HepG2 (cell line): ENCODE data around the gene RERE. TPM values are rescaled to one million over a fixed set of nuclear protein-coding genes. Genes with fewer than 3 reads are reported as not detected.

Experiments used
- ATAC-seq: fragments of 200-7000 bp; cut with Tn5 transposase; 3 replicates; pipeline ENCODE4 v1.9.1; 2020; ENCODE audit warnings: mild to moderate bottlenecking, moderate library complexity
- BruUV-seq: library from RNA; stranded (reverse); fragments of 400-500 nt; replicated peaks from 2 replicates; lab custom pipeline; 2021; lab: Mats Ljungman, UMichigan
- CTCF ChIA-PET: fragments of 300-600 bp; formaldehyde crosslinking; extraction: SDS; loops from one replicate; lab custom pipeline; 2021; ENCODE audit warnings: low total read pairs, inconsistent platforms, low intra/inter-chr PET ratio; lab: Yijun Ruan, JAX
- POLR2A ChIA-PET: fragments of 350-600 bp; sonication (Branson Sonifier 250); formaldehyde crosslinking; loops from one replicate; lab custom pipeline; 2020; ENCODE audit warnings: antibody characterized with exemption, inconsistent platforms; lab: Yijun Ruan, JAX
- DNase-seq: peaks from one replicate; pipeline ENCODE4 v3.0.0-alpha.2; 2015; ENCODE audit warnings: low spot score
- FAIRE-seq: peaks from 3 replicates; lab custom pipeline; 2011; peaks lifted over from hg19 to GRCh38; lab: Jason Lieb, UNC
- H2AFZ ChIP-seq: one replicate; pipeline ENCODE4 v1.6.1; 2011; ENCODE audit warnings: low read length, inconsistent platforms
- H3K27ac ChIP-seq: fragments of 300-600 bp; 3 replicates; pipeline ENCODE4 v1.8.0; 2011; ENCODE audit warnings: mixed run types, mild to moderate bottlenecking, mixed read lengths, low read length, inconsistent platforms; ENCODE audit not compliant: insufficient read depth; ENCODE audit errors: extremely low read length
- H3K27me3 ChIP-seq, 2 experiments: fragments of 200-600 bp in 1 of 2; 2 replicates in 1 of 2; 3 replicates in 1 of 2; pipeline versions ENCODE4 v1.6.0 to v1.8.0; 2011; ENCODE audit warnings: low read length in 2 of 2, mild to moderate bottlenecking in 2 of 2, moderate library complexity in 2 of 2, inconsistent platforms in 1 of 2; ENCODE audit not compliant: insufficient read depth in 2 of 2, control insufficient read depth in 1 of 2
- H3K36me3 ChIP-seq, 2 experiments: fragments of 200-600 bp in 1 of 2; replicated peaks in 1 of 2; 2 replicates in 1 of 2; 3 replicates in 1 of 2; pipeline versions ENCODE4 v1.5.1 to v1.8.0; 2011; ENCODE audit warnings: low read length in 2 of 2, inconsistent platforms in 1 of 2; ENCODE audit not compliant: insufficient read depth in 2 of 2, control insufficient read depth in 1 of 2
- H3K4me1 ChIP-seq: 2 replicates; pipeline ENCODE4 v1.5.1; 2012; ENCODE audit warnings: low read length, inconsistent platforms; ENCODE audit not compliant: insufficient read depth
- H3K4me2 ChIP-seq: 2 replicates; pipeline ENCODE4 v1.6.0; 2011; ENCODE audit warnings: low read depth, low read length, inconsistent platforms
- H3K4me3 ChIP-seq, 3 experiments: fragments of 200-600 bp in 1 of 3; sonication (generic), shearing (Covaris generic) in 1 of 3; replicated peaks in 1 of 3; 2 replicates each; pipeline ENCODE4 v1.5.1; 2011 to 2016; ENCODE audit warnings: low read length in 3 of 3, inconsistent platforms in 2 of 3, low read depth in 2 of 3, mild to moderate bottlenecking in 2 of 3, control low read depth in 1 of 3, mixed read lengths in 1 of 3; ENCODE audit not compliant: insufficient read depth in 1 of 3
- H3K79me2 ChIP-seq: one replicate; pipeline ENCODE4 v1.6.1; 2011; ENCODE audit warnings: low read length, inconsistent platforms; ENCODE audit not compliant: insufficient read depth
- H3K9ac ChIP-seq: 2 replicates; pipeline ENCODE4 v1.6.0; 2011; ENCODE audit warnings: mild to moderate bottlenecking, low read depth, low read length, inconsistent platforms; ENCODE audit not compliant: insufficient read depth
- H3K9me3 ChIP-seq: 2 replicates; pipeline ENCODE4 v1.5.1; 2012; ENCODE audit warnings: mild to moderate bottlenecking, low read length
- H4K20me1 ChIP-seq: 2 replicates; pipeline ENCODE4 v1.6.0; 2011; ENCODE audit warnings: inconsistent platforms, mild to moderate bottlenecking, low read length, moderate library complexity; ENCODE audit not compliant: insufficient read depth
- ELF3 ChIP-seq: IDR thresholded peaks from 2 replicates; pipeline ENCODE4 v1.6.1; 2016; ENCODE audit warnings: missing genetic modification reagents, missing compliant biosample characterization
- FLYWCH1 ChIP-seq: sonication (generic); formaldehyde crosslinking; IDR thresholded peaks from 2 replicates; pipeline ENCODE4 v1.8.1; 2023; ENCODE audit warnings: mild to moderate bottlenecking, missing genetic modification reagents
- FOXK2 ChIP-seq: fragments of 450-650 bp; IDR thresholded peaks from 2 replicates; pipeline ENCODE4 v1.6.1; 2016
- NFE2 ChIP-seq: sonication (generic); formaldehyde crosslinking; IDR thresholded peaks from 2 replicates; pipeline ENCODE4 v1.4.0; 2020; ENCODE audit warnings: missing genetic modification reagents
- SP2 ChIP-seq: sonication (generic); formaldehyde crosslinking; IDR thresholded peaks from 2 replicates; pipeline ENCODE4 v1.5.1; 2020; ENCODE audit warnings: mild to moderate bottlenecking, missing genetic modification reagents
- SRF ChIP-seq: IDR thresholded peaks from 2 replicates; pipeline ENCODE4 v1.6.1; 2011; ENCODE audit warnings: mild to moderate bottlenecking, low read depth, low read length, moderate library complexity
- ZNF33A ChIP-seq: sonication (generic); formaldehyde crosslinking; IDR thresholded peaks from 2 replicates; pipeline ENCODE4 v1.5.1; 2020; ENCODE audit warnings: missing genetic modification reagents, mild to moderate bottlenecking, moderate library complexity, borderline replicate concordance
- ZNF550 ChIP-seq: sonication (generic); formaldehyde crosslinking; IDR thresholded peaks from 2 replicates; pipeline ENCODE4 v1.4.0; 2020; ENCODE audit warnings: mild to moderate bottlenecking, missing genetic modification reagents, borderline replicate concordance
- ZNF724P ChIP-seq: sonication (generic); formaldehyde crosslinking; IDR thresholded peaks from 2 replicates; pipeline ENCODE4 v1.8.0; 2022; ENCODE audit warnings: missing genetic modification reagents, borderline replicate concordance
- ZNF878 ChIP-seq: sonication (generic); formaldehyde crosslinking; IDR thresholded peaks from 2 replicates; pipeline ENCODE4 v1.8.1; 2023; ENCODE audit warnings: mild to moderate bottlenecking, missing genetic modification reagents, moderate library complexity
- WGBS: methylation state at CpG from one replicate; pipeline ENCODE4 v1.1.6; 2017; ENCODE audit warnings: low lambda C conversion rate; 5-methylcytosine and 5-hydroxymethylcytosine counted together
- in situ Hi-C: cut with HindIII; loops from 2 replicates; pipeline ENCODE4 v1.10.0; 2017; ENCODE audit warnings: low pct_unique_long_range_greater_than_20kb; ENCODE audit not compliant: extremely low pct_ligation_motif_present
- intact Hi-C: fragments of 100-400 bp; cut with micrococcal nuclease; formaldehyde crosslinking; loops from one replicate; pipeline ENCODE4 v1.10.0; 2022; ENCODE audit not compliant: unreplicated experiment
- polyA plus RNA-seq, 8 experiments: library from polyadenylated mRNA; depleted of rRNA in 3 of 8; stranded (reverse) in 7 of 8; unstranded in 1 of 8; fragments of >200 nt; fragmentation: Illumina TruSeq in 4 of 8; extraction: Trizol in 4 of 8; gene quantifications; 2 replicates each; pipeline versions ENCODE4 v1.2.1 to v1.2.3, GENCODE V29; 2011 to 2016; ENCODE audit warnings: low read depth in 4 of 8, missing spikeins in 1 of 8, mixed read lengths in 1 of 8; ENCODE audit not compliant: insufficient read depth in 1 of 8
- total RNA-seq, 5 experiments: library from RNA; depleted of rRNA; stranded (reverse); fragments of >200 nt; fragmentation: Illumina TruSeq; extraction: Trizol; gene quantifications; 2 replicates each; pipeline ENCODE4 v1.2.3, GENCODE V29; 2016; ENCODE audit warnings: low read depth in 1 of 5
- TF ChIP-seq, protein P1 (sequence below), 2 experiments: sonication (generic) in 1 of 2; formaldehyde crosslinking in 1 of 2; IDR thresholded peaks; 2 replicates each; pipeline versions ENCODE4 v1.6.1 to v1.9.0; 2014 to 2022; ENCODE audit warnings: antibody characterized with exemption in 1 of 2, borderline replicate concordance in 1 of 2, inconsistent platforms in 1 of 2, low read depth in 1 of 2, missing genetic modification reagents in 1 of 2

RERE gene
- total and polyA plus RNA-seq, 2 of the 13 experiments (the other 11 are each of a cell fraction or from before 2014, with no cell fraction given), result 18.3 to 21.9 TPM

DNA sequence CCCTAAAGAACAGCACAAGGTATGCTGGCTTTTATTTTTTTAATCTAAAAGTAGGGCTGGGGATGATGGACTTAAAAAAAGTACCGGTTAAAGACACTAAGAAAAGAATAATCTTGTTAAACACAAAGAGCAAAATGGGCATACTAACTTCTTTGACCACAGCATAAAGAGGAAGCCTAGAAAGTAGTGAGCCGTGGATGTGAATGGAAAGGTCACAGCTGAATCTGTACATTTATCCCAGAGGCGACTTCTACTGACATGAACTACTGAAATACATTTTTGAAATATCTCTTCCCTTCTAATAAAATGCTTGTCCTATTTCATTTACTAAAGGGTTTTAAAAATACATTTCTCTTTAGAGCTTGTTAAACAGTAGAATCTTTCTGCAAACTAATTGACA, 358.8 kb downstream of the RERE start:
- Histone ChIP-seq H3K4me1 (peaks cover 16% of the 10 kb centered on the region), H3K4me2 (no peak overlapping the region), H4K20me1 (peaks cover 1% of the 10 kb centered on the region; the same call in 1 of the 2 replicates), H3K4me3 (no peak overlapping the region), H3K9me3 (no peaks in the 10 kb centered on the region), H2AFZ (no peak overlapping the region), H3K36me3 (peaks cover 15 to 42% of the 10 kb centered on the region in 2 experiments; a peak in 4 of 5 replicates), H3K79me2 (peaks cover 12% of the 10 kb centered on the region), H3K27ac (no peak overlapping the region), H3K27me3 (no peaks in the 10 kb centered on the region), H3K9ac (no peak overlapping the region)
- ChIA-PET CTCF (no interaction called here), POLR2A (no interaction called here)
- no peak for DNase-seq
- no peak for FAIRE-seq
- intact Hi-C loops (no loop called here), in situ Hi-C loops (no loop called here)
- ATAC-seq, result no peak
- 95% methylated on average over 3 of the region's 3 CpGs for WGBS
- no TSS peak for BruUV-seq
- no peak for TF ChIP-seq NFE2 (CRISPR knock-in tag)
- TF ChIP-seq, protein P1, sequence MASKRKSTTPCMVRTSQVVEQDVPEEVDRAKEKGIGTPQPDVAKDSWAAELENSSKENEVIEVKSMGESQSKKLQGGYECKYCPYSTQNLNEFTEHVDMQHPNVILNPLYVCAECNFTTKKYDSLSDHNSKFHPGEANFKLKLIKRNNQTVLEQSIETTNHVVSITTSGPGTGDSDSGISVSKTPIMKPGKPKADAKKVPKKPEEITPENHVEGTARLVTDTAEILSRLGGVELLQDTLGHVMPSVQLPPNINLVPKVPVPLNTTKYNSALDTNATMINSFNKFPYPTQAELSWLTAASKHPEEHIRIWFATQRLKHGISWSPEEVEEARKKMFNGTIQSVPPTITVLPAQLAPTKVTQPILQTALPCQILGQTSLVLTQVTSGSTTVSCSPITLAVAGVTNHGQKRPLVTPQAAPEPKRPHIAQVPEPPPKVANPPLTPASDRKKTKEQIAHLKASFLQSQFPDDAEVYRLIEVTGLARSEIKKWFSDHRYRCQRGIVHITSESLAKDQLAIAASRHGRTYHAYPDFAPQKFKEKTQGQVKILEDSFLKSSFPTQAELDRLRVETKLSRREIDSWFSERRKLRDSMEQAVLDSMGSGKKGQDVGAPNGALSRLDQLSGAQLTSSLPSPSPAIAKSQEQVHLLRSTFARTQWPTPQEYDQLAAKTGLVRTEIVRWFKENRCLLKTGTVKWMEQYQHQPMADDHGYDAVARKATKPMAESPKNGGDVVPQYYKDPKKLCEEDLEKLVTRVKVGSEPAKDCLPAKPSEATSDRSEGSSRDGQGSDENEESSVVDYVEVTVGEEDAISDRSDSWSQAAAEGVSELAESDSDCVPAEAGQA (IDR thresholded peaks at IDR 0.05; ENCODE audit: low read depth), result no peak
- TF ChIP-seq, protein P1 (CRISPR knock-in tag; IDR thresholded peaks at IDR 0.05; ENCODE audit: borderline replicate concordance), result no peak
- no peak for TF ChIP-seq ELF3
- TF ChIP-seq ZNF550 (CRISPR knock-in tag), result no peak
- no peak for TF ChIP-seq ZNF33A (CRISPR knock-in tag)
- TF ChIP-seq FLYWCH1 (CRISPR knock-in tag), result no peak
- no peak for TF ChIP-seq ZNF724P (CRISPR knock-in tag)
- no peak for TF ChIP-seq SP2 (CRISPR knock-in tag)
- TF ChIP-seq ZNF878 (CRISPR knock-in tag), result no peak
- TF ChIP-seq FOXK2, result no peak
- TF ChIP-seq SRF, result no peak
